Hepatocyte (in vitro differentiated cells): ENCODE data around the gene KCNB1.

Source experiments
- CTCF ChIP-seq: fragments of 200-600 bp; sonication (generic); IDR thresholded peaks from 2 replicates; pipeline ENCODE4 v1.5.1; 2016; ENCODE audit warnings: antibody characterized with exemption, mild to moderate bottlenecking; ENCODE audit not compliant: poor library complexity
- EZH2 ChIP-seq: fragments of 200-600 bp; sonication (generic); IDR thresholded peaks from 2 replicates; pipeline ENCODE4 v1.6.1; 2016; ENCODE audit warnings: antibody characterized with exemption, mild to moderate bottlenecking, borderline replicate concordance

DNA sequence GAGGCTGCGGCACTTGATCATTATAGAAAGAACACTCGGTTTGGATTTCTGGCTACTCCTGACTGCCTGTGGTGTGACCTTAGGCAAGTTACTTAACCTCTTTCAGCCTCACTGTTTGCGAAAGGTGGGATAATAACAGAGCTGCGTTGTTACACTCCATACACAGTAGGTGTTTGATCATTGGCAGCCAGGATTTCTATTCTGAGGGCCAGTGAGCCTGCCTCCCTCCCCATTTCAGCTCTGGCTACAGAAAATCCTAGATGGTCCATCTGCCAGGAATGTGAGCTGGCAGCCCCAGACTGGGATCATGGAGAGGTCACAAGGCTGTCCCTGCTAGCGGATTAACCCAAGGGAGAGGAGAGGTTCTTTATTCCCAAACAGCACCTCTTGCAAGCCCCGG lies 2.7 kb downstream of the KCNB1 start:
- TF ChIP-seq EZH2 = no peak
- no peak for TF ChIP-seq CTCF
